HL-60 (cell line): ENCODE data around the gene PTPN1.

Experiments
- DNase-seq, 2 experiments: peaks; one replicate each; pipeline ENCODE4 v3.0.0-alpha.2; 2010 to 2020; ENCODE audit warnings: low read depth in 1 of 2, low spot score in 1 of 2
- H3K27ac ChIP-seq: fragments of 250-450 bp; sonication (Bioruptor Pico); replicated peaks from 2 replicates; pipeline ENCODE4 v1.5.1; 2020; ENCODE audit warnings: mild to moderate bottlenecking, moderate library complexity
- H3K27me3 ChIP-seq: fragments of 250-450 bp; sonication (Bioruptor Pico); 2 replicates; pipeline ENCODE4 v1.5.1; 2021; ENCODE audit warnings: mild to moderate bottlenecking, moderate library complexity; ENCODE audit not compliant: insufficient read depth, poor library complexity, severe bottlenecking
- H3K4me3 ChIP-seq: replicated peaks from 2 replicates; pipeline ENCODE4 v1.5.1; 2011; ENCODE audit warnings: mild to moderate bottlenecking, control low read depth, low read length; ENCODE audit not compliant: insufficient read depth
- GABPA ChIP-seq: IDR thresholded peaks from 2 replicates; pipeline ENCODE4 v1.6.1; 2012; ENCODE audit warnings: low read depth
- POLR2AphosphoS5 ChIP-seq: IDR thresholded peaks from 2 replicates; pipeline ENCODE4 v1.6.1; 2012; ENCODE audit warnings: low read depth
- SPI1 ChIP-seq: IDR thresholded peaks from 2 replicates; pipeline ENCODE4 v1.6.1; 2012; ENCODE audit warnings: low read depth, mild to moderate bottlenecking, borderline replicate concordance
- TF ChIP-seq, protein P1 (sequence below): IDR thresholded peaks from 2 replicates; pipeline ENCODE4 v1.6.1; 2012; ENCODE audit warnings: low read depth; ENCODE audit not compliant: insufficient replicate concordance
- TF ChIP-seq, protein P2 (sequence below): IDR thresholded peaks from one replicate; pipeline ENCODE4 v1.5.1; 2011; ENCODE audit warnings: low read length, control low read depth, inconsistent platforms; ENCODE audit not compliant: insufficient read depth

The PTPN1 gene

DNA sequence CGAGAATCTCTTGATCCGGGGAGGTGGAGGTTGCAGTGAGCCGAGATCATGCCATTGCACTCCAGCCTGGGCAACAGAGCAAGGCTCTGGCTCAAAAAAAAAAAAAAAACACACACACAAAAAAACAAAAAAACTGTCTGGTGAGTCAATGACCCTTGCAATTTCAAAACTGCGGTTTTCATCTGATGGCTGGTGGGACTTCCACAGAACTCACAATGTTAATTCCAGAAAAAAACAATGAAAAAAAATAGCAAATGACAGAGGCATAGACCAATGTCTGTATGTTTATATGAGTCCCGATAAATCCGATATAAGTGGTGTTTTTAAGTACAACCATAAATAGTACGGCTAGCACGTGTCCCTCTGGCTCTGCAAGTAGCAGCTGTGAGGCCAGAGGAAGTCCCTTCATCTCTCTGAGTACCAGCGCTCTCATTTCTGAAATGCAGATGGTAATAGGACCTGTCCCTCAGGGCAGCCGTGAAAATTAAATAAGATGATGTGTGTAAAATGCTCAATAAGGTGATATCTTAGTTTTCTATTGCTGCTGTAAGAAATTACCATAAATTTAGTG, 21.9 kb upstream of the PTPN1 start:
- H3K27me3 ChIP-seq: no peaks in the 10 kb centered on the region
- no peak overlapping the region for H3K27ac ChIP-seq
- TF ChIP-seq SPI1 (no peak), POLR2AphosphoS5 (no peak), GABPA (no peak)
- TF ChIP-seq, protein P1, sequence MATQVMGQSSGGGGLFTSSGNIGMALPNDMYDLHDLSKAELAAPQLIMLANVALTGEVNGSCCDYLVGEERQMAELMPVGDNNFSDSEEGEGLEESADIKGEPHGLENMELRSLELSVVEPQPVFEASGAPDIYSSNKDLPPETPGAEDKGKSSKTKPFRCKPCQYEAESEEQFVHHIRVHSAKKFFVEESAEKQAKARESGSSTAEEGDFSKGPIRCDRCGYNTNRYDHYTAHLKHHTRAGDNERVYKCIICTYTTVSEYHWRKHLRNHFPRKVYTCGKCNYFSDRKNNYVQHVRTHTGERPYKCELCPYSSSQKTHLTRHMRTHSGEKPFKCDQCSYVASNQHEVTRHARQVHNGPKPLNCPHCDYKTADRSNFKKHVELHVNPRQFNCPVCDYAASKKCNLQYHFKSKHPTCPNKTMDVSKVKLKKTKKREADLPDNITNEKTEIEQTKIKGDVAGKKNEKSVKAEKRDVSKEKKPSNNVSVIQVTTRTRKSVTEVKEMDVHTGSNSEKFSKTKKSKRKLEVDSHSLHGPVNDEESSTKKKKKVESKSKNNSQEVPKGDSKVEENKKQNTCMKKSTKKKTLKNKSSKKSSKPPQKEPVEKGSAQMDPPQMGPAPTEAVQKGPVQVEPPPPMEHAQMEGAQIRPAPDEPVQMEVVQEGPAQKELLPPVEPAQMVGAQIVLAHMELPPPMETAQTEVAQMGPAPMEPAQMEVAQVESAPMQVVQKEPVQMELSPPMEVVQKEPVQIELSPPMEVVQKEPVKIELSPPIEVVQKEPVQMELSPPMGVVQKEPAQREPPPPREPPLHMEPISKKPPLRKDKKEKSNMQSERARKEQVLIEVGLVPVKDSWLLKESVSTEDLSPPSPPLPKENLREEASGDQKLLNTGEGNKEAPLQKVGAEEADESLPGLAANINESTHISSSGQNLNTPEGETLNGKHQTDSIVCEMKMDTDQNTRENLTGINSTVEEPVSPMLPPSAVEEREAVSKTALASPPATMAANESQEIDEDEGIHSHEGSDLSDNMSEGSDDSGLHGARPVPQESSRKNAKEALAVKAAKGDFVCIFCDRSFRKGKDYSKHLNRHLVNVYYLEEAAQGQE: no peak
- TF ChIP-seq, protein P2, sequence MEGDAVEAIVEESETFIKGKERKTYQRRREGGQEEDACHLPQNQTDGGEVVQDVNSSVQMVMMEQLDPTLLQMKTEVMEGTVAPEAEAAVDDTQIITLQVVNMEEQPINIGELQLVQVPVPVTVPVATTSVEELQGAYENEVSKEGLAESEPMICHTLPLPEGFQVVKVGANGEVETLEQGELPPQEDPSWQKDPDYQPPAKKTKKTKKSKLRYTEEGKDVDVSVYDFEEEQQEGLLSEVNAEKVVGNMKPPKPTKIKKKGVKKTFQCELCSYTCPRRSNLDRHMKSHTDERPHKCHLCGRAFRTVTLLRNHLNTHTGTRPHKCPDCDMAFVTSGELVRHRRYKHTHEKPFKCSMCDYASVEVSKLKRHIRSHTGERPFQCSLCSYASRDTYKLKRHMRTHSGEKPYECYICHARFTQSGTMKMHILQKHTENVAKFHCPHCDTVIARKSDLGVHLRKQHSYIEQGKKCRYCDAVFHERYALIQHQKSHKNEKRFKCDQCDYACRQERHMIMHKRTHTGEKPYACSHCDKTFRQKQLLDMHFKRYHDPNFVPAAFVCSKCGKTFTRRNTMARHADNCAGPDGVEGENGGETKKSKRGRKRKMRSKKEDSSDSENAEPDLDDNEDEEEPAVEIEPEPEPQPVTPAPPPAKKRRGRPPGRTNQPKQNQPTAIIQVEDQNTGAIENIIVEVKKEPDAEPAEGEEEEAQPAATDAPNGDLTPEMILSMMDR: no peak
- H3K4me3 ChIP-seq: no peak overlapping the region
- no peak for DNase-seq

DNA sequence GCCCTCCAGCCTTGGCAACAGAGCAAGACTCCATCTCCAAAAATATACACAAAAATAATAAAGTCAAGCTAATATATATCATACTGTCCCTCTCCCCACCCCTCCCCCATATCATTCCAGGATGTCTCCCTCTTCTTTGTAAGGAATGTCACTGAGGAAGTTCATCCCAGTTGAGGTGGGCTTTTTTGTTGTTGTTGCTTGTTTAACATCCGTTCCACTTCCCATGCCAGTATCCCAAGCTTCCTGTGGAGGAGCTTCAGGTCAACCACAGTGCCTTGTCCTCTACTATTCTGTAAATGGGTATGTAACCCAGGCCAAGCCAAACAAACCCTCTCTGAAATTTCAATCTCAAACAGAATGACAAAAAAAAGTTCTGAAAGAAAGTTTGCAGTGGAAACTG, 19.0 kb upstream of the PTPN1 start:
- TF ChIP-seq, protein P1: no peak
- TF ChIP-seq, protein P2: no peak
- TF ChIP-seq SPI1 (no peak), POLR2AphosphoS5 (no peak), GABPA (no peak)
- Histone ChIP-seq H3K27ac (no peak overlapping the region), H3K4me3 (no peak overlapping the region), H3K27me3 (no peaks in the 10 kb centered on the region)
- DNase-seq: no peak

DNA sequence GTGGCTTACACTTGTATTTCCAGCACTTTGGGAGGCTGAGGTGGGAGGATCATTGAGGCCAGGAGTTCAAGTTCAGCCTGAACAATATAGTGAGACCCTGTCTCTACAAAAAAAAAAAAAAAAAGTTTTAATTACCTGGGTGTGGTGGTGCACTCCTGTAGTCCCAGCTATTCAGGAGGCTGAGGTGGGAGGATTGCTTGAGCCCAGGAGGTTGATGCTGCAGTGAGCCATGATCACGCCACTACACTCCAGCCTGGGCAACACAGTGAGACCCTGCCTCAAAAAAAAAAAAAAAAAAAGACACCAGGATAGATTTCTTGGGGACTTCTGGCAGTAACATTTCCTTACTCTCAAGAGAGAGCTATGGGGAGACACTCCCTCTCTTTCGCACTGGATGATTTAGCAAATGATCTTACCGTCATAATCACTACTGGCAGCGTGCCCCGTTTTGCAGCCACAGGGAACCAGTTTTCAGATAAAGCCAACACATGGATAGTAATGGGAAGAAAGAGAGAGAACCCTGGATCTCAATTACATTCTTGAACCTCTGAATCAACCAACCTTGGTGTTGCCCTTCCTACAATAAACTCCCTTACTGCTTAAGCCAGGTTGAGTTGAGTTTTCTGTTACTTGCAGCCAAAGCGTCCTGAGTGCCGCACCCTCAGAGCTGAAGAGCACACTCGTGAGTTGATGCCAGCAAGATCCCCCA, 18.1 kb upstream of the PTPN1 start:
- Histone ChIP-seq H3K27ac (no peak overlapping the region), H3K27me3 (no peaks in the 10 kb centered on the region), H3K4me3 (no peak overlapping the region)
- TF ChIP-seq SPI1 (no peak), POLR2AphosphoS5 (no peak), GABPA (no peak)
- TF ChIP-seq, protein P2: no peak
- TF ChIP-seq, protein P1: no peak
- DNase-seq: no peak
